Uterus (tissue), 4 donors: ENCODE data around the gene CSTB. TPM values are rescaled to one million over a fixed set of nuclear protein-coding genes. Genes with fewer than 3 reads are reported as not detected.

Experiments
- DNase-seq, 2 donors: peaks; one replicate each; pipeline ENCODE4 v3.0.0-alpha.2; 2019 to 2020
- H3K27ac ChIP-seq, 2 donors: fragments of 200-600 bp; sonication (generic); 1 replicate in 1 of 2; 2 replicates in 1 of 2; pipeline ENCODE4 v1.5.1; 2016 to 2018
- H3K27me3 ChIP-seq, 2 donors: fragments of 200-600 bp; sonication (generic); one replicate each; pipeline ENCODE4 v1.5.1; 2018 to 2019; ENCODE audit warnings: control low read depth in 1 of 2
- H3K36me3 ChIP-seq, 2 donors: fragments of 200-600 bp; sonication (generic); one replicate each; pipeline ENCODE4 v1.5.1; 2019; ENCODE audit warnings: control low read depth in 1 of 2
- H3K4me1 ChIP-seq, 2 donors: fragments of 200-600 bp; sonication (generic); one replicate each; pipeline ENCODE4 v1.5.1; 2018 to 2019; ENCODE audit warnings: control low read depth in 1 of 2
- H3K4me3 ChIP-seq, 2 donors: fragments of 200-600 bp; sonication (generic); 1 replicate in 1 of 2; 2 replicates in 1 of 2; pipeline ENCODE4 v1.5.1; 2018 to 2019; ENCODE audit warnings: mild to moderate bottlenecking in 1 of 2
- H3K9me3 ChIP-seq, 2 donors: fragments of 200-600 bp; sonication (generic); one replicate each; pipeline ENCODE4 v1.5.1; 2019; ENCODE audit warnings: control low read depth in 1 of 2
- CTCF ChIP-seq, 4 experiments: fragments of 200-600 bp in 2 of 4; fragments of 450-650 bp in 2 of 4; sonication (generic) in 2 of 4; IDR thresholded peaks; one replicate each; pipeline ENCODE4 v1.5.1; 2016 to 2019; ENCODE audit warnings: antibody characterized with exemption in 4 of 4, mild to moderate bottlenecking in 2 of 4, moderate library complexity in 1 of 4
- POLR2A ChIP-seq, 2 donors: fragments of 450-650 bp; IDR thresholded peaks; one replicate each; pipeline ENCODE4 v1.6.1; 2016; ENCODE audit warnings: antibody characterized with exemption in 2 of 2, mild to moderate bottlenecking in 1 of 2, moderate library complexity in 1 of 2
- intact Hi-C: fragments of 100-400 bp; cut with DNase I; formaldehyde crosslinking; loops from one replicate; pipeline ENCODE4 v1.15.1; 2023; ENCODE audit warnings: low total_unique reads
- total RNA-seq, 4 donors: library from RNA; depleted of rRNA in 3 of 4; stranded (reverse); fragments of >200 nt in 3 of 4; gene quantifications; one replicate each; pipeline versions ENCODE4 v1.1.0 to v1.2.4, GENCODE V29; 2014 to 2023
- donor health status: DM: yes; HTN: yes; CAD: no.

The CSTB gene
- total RNA-seq, 4 donors from 2014 or later: 2.0 to 31.2 (median 5.6) TPM

GRCh38 chr21:43771698-43772424 is 4.2 kb downstream of the CSTB start:
- H3K36me3 ChIP-seq: no peaks in the 10 kb centered on the region
- no peaks in the 10 kb centered on the region for H3K9me3 ChIP-seq
- intact Hi-C loops: loop anchor here (10.0 kb wide), 1 partner anchor 57 kb away; the partner anchor contains the start of gene PDXK
- H3K4me1 ChIP-seq: peaks cover 0 to 5% of the 10 kb centered on the region in 2 donors
- H3K27ac ChIP-seq: no peak overlapping the region
- no peak for DNase-seq
- no peak overlapping the region for H3K4me3 ChIP-seq
- H3K27me3 ChIP-seq: no peaks in the 10 kb centered on the region
- TF ChIP-seq POLR2A (IDR thresholded peaks at IDR 0.05) (no peak), CTCF (IDR thresholded peaks at IDR 0.05) (no peak)

- Histone ChIP-seq H3K27ac (no peak overlapping the region), H3K36me3 (no peaks in the 10 kb centered on the region), H3K27me3 (no peaks in the 10 kb centered on the region), H3K4me3 (no peak overlapping the region), H3K4me1 (peaks cover 0 to 5% of the 10 kb centered on the region in 2 donors), H3K9me3 (no peaks in the 10 kb centered on the region)
- intact Hi-C loops: loop anchor here (10.0 kb wide), 1 partner anchor 56 kb away; the partner anchor contains the start of gene PDXK
- TF ChIP-seq CTCF (IDR thresholded peaks at IDR 0.05) (no peak), POLR2A (IDR thresholded peaks at IDR 0.05) (no peak)
- DNase-seq: no peak
Observed at GRCh38 chr21:43771199-43771675, 4.9 kb downstream of the CSTB start.

GRCh38 chr21:43770066-43770655 is 5.9 kb downstream of the CSTB start:
- TF ChIP-seq POLR2A (IDR thresholded peaks at IDR 0.05): no peak
- no peak for TF ChIP-seq CTCF (IDR thresholded peaks at IDR 0.05)
- Histone ChIP-seq H3K9me3 (no peaks in the 10 kb centered on the region), H3K4me1 (peaks cover 0 to 5% of the 10 kb centered on the region in 2 donors), H3K36me3 (no peaks in the 10 kb centered on the region), H3K27me3 (no peaks in the 10 kb centered on the region), H3K27ac (no peak overlapping the region), H3K4me3 (no peak overlapping the region)
- intact Hi-C loops: loop anchor here (10.0 kb wide), 1 partner anchor 55 kb away; the partner anchor contains the start of gene PDXK
- DNase-seq: no peak

- DNase-seq: no peak
- H3K27ac ChIP-seq: no peak overlapping the region
- no peak for TF ChIP-seq CTCF (IDR thresholded peaks at IDR 0.05)
- no peak for TF ChIP-seq POLR2A (IDR thresholded peaks at IDR 0.05)
- H3K4me1 ChIP-seq: peaks cover 0 to 5% of the 10 kb centered on the region in 2 donors
- H3K27me3 ChIP-seq: no peaks in the 10 kb centered on the region
- intact Hi-C loops: no loop called here
- H3K36me3 ChIP-seq: no peaks in the 10 kb centered on the region
- no peaks in the 10 kb centered on the region for H3K9me3 ChIP-seq
- H3K4me3 ChIP-seq: no peak overlapping the region
Observed at GRCh38 chr21:43769325-43769958, 6.7 kb downstream of the CSTB start.

- H3K9me3 ChIP-seq: no peaks in the 10 kb centered on the region
- H3K36me3 ChIP-seq: no peaks in the 10 kb centered on the region
- H3K4me1 ChIP-seq: peaks cover 0 to 5% of the 10 kb centered on the region in 2 donors
- no peak overlapping the region for H3K4me3 ChIP-seq
- H3K27me3 ChIP-seq: no peaks in the 10 kb centered on the region
- TF ChIP-seq CTCF (IDR thresholded peaks at IDR 0.05): no peak
- no peak for TF ChIP-seq POLR2A (IDR thresholded peaks at IDR 0.05)
- intact Hi-C loops: no loop called here
- no peak overlapping the region for H3K27ac ChIP-seq
- no peak for DNase-seq
Observed at GRCh38 chr21:43768868-43769167, 7.3 kb downstream of the CSTB start.
